ENCODE data around the gene PRKCA.

Gene PRKCA

DNA sequence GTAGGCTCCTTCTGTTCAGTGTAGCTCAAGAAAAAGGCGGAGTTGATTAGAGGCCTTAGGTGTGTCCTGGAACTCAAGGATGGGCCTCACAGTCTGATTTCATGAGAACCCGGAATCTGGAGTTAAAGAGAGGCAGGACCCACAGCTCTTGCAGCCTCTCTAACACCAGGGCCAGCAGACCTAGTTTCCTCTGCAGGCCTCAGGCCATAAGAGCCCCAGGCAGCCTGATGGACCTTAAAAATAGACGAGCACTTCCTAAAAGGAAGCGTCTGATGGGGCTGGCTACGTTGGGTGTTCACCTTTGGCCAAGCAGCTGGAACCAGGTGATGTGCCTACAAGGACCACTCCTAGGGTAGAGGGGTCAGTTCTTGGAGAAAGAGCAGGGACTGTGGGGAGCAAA, 540.1 kb downstream of the PRKCA start:
- DNase-seq (ENCODE audit: extremely low read depth, low read depth), result no peak
- TF ChIP-seq CTCF (IDR thresholded peaks at IDR 0.05; ENCODE audit: low read depth, low read length), result no peak

- TF ChIP-seq CTCF (IDR thresholded peaks at IDR 0.05; ENCODE audit: low read depth, low read length), result no peak
- DNase-seq (ENCODE audit: extremely low read depth, low read depth), result no peak
These were observed 540.5 kb downstream of the PRKCA start for GRCh38 chr17:66842959-66843358.

- no peak for DNase-seq (ENCODE audit: extremely low read depth, low read depth)
These were observed 541.2 kb downstream of the PRKCA start for GRCh38 chr17:66843627-66844026.

GRCh38 chr17:66847704-66848103, 545.3 kb downstream of the PRKCA start:
- no peak for TF ChIP-seq CTCF (IDR thresholded peaks at IDR 0.05; ENCODE audit: low read depth, low read length)
- no peak for DNase-seq (ENCODE audit: extremely low read depth, low read depth)

More at GRCh38 chr17:66843627-66844026, 541.2 kb downstream of the PRKCA start:
- TF ChIP-seq CTCF (IDR thresholded peaks at IDR 0.05; ENCODE audit: low read depth, low read length), result no peak

DNA sequence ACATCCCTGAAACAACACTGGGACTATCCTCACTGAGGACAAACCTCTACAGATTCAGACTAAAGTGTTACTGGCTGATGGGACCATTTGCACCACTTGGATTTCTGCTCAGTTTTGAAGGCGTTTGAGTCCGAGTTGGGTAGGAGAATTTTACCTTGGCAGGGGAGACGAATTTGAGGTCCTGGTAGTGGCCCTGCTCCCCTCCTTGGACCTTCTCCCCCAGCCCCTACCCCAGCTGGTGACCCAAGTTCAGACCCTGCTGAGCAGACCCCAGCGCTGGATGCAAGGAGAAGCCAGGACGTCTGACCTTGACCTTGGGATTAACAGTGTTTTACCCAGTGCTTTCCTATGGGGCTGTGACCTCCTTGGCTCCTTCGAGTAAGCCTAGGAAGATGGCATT, 546.1 kb downstream of the PRKCA start:
- no peak for TF ChIP-seq CTCF (IDR thresholded peaks at IDR 0.05; ENCODE audit: low read depth, low read length)
- no peak for DNase-seq (ENCODE audit: extremely low read depth, low read depth)

DNA sequence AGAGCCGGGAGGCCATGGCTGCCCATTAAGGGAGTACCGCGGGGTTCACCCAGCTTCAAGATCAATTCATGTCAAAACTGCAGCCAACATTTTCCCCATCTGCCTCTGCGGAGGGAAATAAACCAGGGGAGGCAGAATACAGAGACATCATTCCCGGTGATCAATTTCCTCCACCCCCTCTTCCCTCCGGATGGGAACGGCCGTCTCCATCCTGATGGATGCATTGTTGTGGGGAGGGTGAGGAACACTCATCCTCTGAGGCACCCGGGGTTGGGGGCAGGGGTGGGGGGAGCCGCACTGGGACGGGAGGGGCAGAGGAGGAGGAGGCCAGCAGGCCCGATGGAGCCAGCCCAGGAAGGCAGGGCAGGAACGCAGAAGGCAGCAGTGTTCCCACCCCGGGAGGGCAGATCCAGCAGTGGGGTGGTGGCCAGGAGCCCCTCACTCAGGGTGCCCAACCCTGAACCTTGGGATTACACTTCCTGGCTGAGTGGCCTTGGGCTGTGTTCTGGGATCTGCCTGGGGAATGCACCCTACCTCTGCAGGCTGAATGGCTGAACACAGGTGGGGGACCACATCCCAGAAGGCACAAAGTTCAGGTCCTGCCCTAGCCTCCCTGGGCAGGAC, 546.7 kb downstream of the PRKCA start:
- TF ChIP-seq CTCF (IDR thresholded peaks at IDR 0.05; ENCODE audit: low read depth, low read length), result no peak
- no peak for DNase-seq (ENCODE audit: extremely low read depth, low read depth)

DNA sequence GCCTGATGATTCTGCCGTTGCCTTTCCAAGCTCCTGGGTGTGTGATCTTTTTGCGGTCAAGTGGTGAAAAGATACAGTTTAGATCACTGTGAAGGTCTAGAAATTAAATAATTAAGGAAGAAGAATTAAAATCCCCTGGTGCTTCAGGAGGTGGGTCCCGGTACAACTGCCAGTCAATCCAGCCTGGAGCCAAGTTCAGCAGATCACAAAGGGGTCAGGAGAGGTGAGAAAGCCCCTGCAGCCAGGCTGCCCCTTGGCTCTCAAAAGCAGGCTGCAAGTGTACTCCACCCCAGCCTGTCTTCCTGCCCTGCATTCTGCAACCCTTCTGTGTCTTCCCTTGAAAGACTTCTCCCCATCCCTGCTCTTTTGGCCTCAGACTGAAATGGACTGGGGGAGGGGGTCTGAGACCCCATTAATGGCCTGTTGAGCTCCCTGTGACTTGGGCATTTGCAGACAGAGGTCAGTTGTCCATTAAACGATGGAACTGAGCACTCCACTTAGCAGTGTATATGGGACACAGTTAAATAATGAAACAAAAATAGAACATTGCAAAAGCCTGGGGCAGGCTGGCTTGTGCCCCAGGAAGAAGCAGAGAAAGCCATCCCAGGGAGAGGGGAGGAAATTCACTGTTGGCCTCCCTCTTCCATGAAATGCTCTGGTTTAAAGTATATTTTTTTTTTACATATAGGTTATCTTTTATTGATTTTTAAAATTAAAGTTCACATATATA, 547.6 kb downstream of the PRKCA start:
- DNase-seq (ENCODE audit: extremely low read depth, low read depth), result no peak

More for the DNA sequence above, 547.6 kb downstream of the PRKCA start:
- TF ChIP-seq CTCF (IDR thresholded peaks at IDR 0.05; ENCODE audit: low read depth, low read length), result no peak

Measured in AG09319 (cell line).